ENCODE results near the gene OR5B2.
"Not testable (repeated sequence)": the region's sequence is repeated elsewhere in the genome, so short reads cannot be mapped to it uniquely, and the experiment has no call there.

Gene OR5B2

GRCh38 chr11:58442136-58442535 is 14.2 kb upstream of the OR5B2 start, which contains the start of gene OR5B12:
Gene OR5B12, minus strand, starts transcription at chr11:58442236. Its CDS starts 2,085 bp downstream, at chr11:58440151.
- H3K27ac ChIP-seq, result no peak within 1 kb of the TSS
- TF ChIP-seq CTCF (IDR thresholded peaks at IDR 0.05), result no peak
- no peak for TF ChIP-seq ZFX (IDR thresholded peaks at IDR 0.05; ENCODE audit: borderline replicate concordance)

GRCh38 chr11:58438486-58438885 is 10.6 kb upstream of the OR5B2 start:
- H3K27ac ChIP-seq, result no peak overlapping the region
- TF ChIP-seq CTCF (IDR thresholded peaks at IDR 0.05), result no peak
- no peak for TF ChIP-seq ZFX (IDR thresholded peaks at IDR 0.05; ENCODE audit: borderline replicate concordance)

- TF ChIP-seq ZFX (IDR thresholded peaks at IDR 0.05; ENCODE audit: borderline replicate concordance), result no peak
- TF ChIP-seq CTCF (IDR thresholded peaks at IDR 0.05), result no peak
- no peak overlapping the region for H3K27ac ChIP-seq
These were observed 6.3 kb upstream of the OR5B2 start for GRCh38 chr11:58434217-58434616.

- H3K27ac ChIP-seq, result no peak overlapping the region
- TF ChIP-seq ZFX (IDR thresholded peaks at IDR 0.05; ENCODE audit: borderline replicate concordance) (no peak), CTCF (IDR thresholded peaks at IDR 0.05) (no peak)
These were observed 5.8 kb upstream of the OR5B2 start for GRCh38 chr11:58433638-58434203.

- TF ChIP-seq CTCF (IDR thresholded peaks at IDR 0.05) (no peak), ZFX (IDR thresholded peaks at IDR 0.05; ENCODE audit: borderline replicate concordance) (no peak)
- no peak overlapping the region for H3K27ac ChIP-seq
These were observed 1.4 kb upstream of the OR5B2 start for GRCh38 chr11:58429273-58429672.

- no peak for TF ChIP-seq ZFX (IDR thresholded peaks at IDR 0.05; ENCODE audit: borderline replicate concordance)
- TF ChIP-seq CTCF (IDR thresholded peaks at IDR 0.05), result no peak
- no peak within 1 kb of the TSS for H3K27ac ChIP-seq
These were observed 21.1 kb downstream of the OR5B2 start, which contains the start of gene OR5B3 for GRCh38 chr11:58406774-58407173. Gene OR5B3, minus strand, starts transcription at chr11:58406874. Its CDS starts 3,465 bp downstream, at chr11:58403409.

- H3K27ac ChIP-seq, result not testable (repeated sequence)
These were observed 28.3 kb downstream of the OR5B2 start for GRCh38 chr11:58399622-58400021.

GRCh38 chr11:58395581-58395980 is 32.3 kb downstream of the OR5B2 start:
- H3K27ac ChIP-seq, result no peak overlapping the region
- no peak for TF ChIP-seq CTCF (IDR thresholded peaks at IDR 0.05)

All from 22Rv1 (cell line).